Astrocyte (in vitro differentiated cells and primary cell): ENCODE measurements around the gene PPFIBP1. TPM values are rescaled to one million over a fixed set of nuclear protein-coding genes. Genes with fewer than 3 reads are reported as not detected.
A peak's percentile ranks its signal among the peaks of the same experiment; 100 is the strongest.
"Not testable (repeated sequence)": the region's sequence is repeated elsewhere in the genome, so short reads cannot be mapped to it uniquely, and the experiment has no call there.

Experiments
- DNase-seq: peaks from one replicate; pipeline ENCODE4 v3.0.0-alpha.2; 2010; ENCODE audit warnings: low read depth
- FAIRE-seq: peaks from 2 replicates; lab custom pipeline; 2011; peaks lifted over from hg19 to GRCh38; lab: Jason Lieb, UNC
- H2AFZ ChIP-seq: 2 replicates; pipeline ENCODE4 v1.6.0; 2012; ENCODE audit warnings: low read depth, low read length, inconsistent platforms
- H3K27ac ChIP-seq: 2 replicates; pipeline ENCODE4 v1.5.1; 2011; ENCODE audit warnings: low read depth, low read length, inconsistent platforms
- H3K27me3 ChIP-seq: 2 replicates; pipeline ENCODE4 v1.6.0; 2011; ENCODE audit warnings: low read length, inconsistent platforms; ENCODE audit not compliant: insufficient read depth
- H3K36me3 ChIP-seq: 2 replicates; pipeline ENCODE4 v1.5.1; 2011; ENCODE audit warnings: low read length, inconsistent platforms; ENCODE audit not compliant: insufficient read depth
- H3K4me1 ChIP-seq: 2 replicates; pipeline ENCODE4 v1.5.1; 2011; ENCODE audit warnings: low read length, inconsistent platforms; ENCODE audit not compliant: insufficient read depth
- H3K4me2 ChIP-seq: 2 replicates; pipeline ENCODE4 v1.6.0; 2012; ENCODE audit warnings: low read length, inconsistent platforms
- H3K4me3 ChIP-seq: 2 replicates; pipeline ENCODE4 v1.5.1; 2011; ENCODE audit warnings: low read depth, mild to moderate bottlenecking, low read length, inconsistent platforms; ENCODE audit not compliant: insufficient read depth
- H3K79me2 ChIP-seq: 2 replicates; pipeline ENCODE4 v1.6.0; 2012; ENCODE audit warnings: mild to moderate bottlenecking, low read length, inconsistent platforms; ENCODE audit not compliant: insufficient read depth
- H3K9ac ChIP-seq: 2 replicates; pipeline ENCODE4 v1.6.0; 2012; ENCODE audit warnings: mild to moderate bottlenecking, low read length, inconsistent platforms
- H3K9me3 ChIP-seq: 2 replicates; pipeline ENCODE4 v1.5.1; 2012; ENCODE audit warnings: low read depth, mild to moderate bottlenecking, low read length, inconsistent platforms; ENCODE audit not compliant: insufficient read depth
- H4K20me1 ChIP-seq: 2 replicates; pipeline ENCODE4 v1.6.0; 2012; ENCODE audit warnings: low read length, inconsistent platforms; ENCODE audit not compliant: insufficient read depth
- H3K27ac Mint-ChIP-seq: one replicate; pipeline ENCODE4 v1.8.0; 2021; ENCODE audit warnings: mild to moderate bottlenecking, mixed read lengths; ENCODE audit not compliant: unreplicated experiment
- H3K27me3 Mint-ChIP-seq: one replicate; pipeline ENCODE4 v1.8.0; 2021; ENCODE audit warnings: low read depth, mixed read lengths; ENCODE audit not compliant: unreplicated experiment
- H3K36me3 Mint-ChIP-seq: one replicate; pipeline ENCODE4 v1.8.0; 2021; ENCODE audit warnings: low read depth, mixed read lengths; ENCODE audit not compliant: unreplicated experiment
- H3K4me1 Mint-ChIP-seq: one replicate; pipeline ENCODE4 v1.8.0; 2021; ENCODE audit warnings: low read depth, mixed read lengths; ENCODE audit not compliant: unreplicated experiment
- H3K4me3 Mint-ChIP-seq: one replicate; pipeline ENCODE4 v1.8.0; 2021; ENCODE audit warnings: mild to moderate bottlenecking, moderate library complexity, mixed read lengths; ENCODE audit not compliant: unreplicated experiment
- H3K9me3 Mint-ChIP-seq: one replicate; pipeline ENCODE4 v1.8.0; 2021; ENCODE audit warnings: mild to moderate bottlenecking, mixed read lengths; ENCODE audit not compliant: unreplicated experiment
- total RNA-seq: library from RNA; stranded (reverse); gene quantifications from 2 replicates; pipeline ENCODE4 v1.2.1, GENCODE V29; 2021
- TF ChIP-seq, protein P1 (sequence below): IDR thresholded peaks from 2 replicates; pipeline ENCODE4 v1.5.1; 2011; ENCODE audit warnings: low read depth, mild to moderate bottlenecking, inconsistent platforms, low read length, moderate library complexity; ENCODE audit not compliant: insufficient read depth

Gene PPFIBP1
- total RNA-seq, 1 donor from 2014 or later, result 147 TPM

- Mint-ChIP-seq H3K9me3 (no peaks in the 10 kb centered on the region), H3K27ac (no peak overlapping the region), H3K4me3 (no peak overlapping the region), H3K27me3 (no peaks in the 10 kb centered on the region), H3K36me3 (peaks cover 5% of the 10 kb centered on the region), H3K4me1 (peaks cover 13% of the 10 kb centered on the region)
- Histone ChIP-seq H3K27ac (no peak overlapping the region), H2AFZ (no peak overlapping the region), H3K4me3 (no peak overlapping the region), H3K79me2 (peaks cover under 1% of the 10 kb centered on the region), H3K27me3 (no peaks in the 10 kb centered on the region), H3K36me3 (no peaks in the 10 kb centered on the region), H3K9me3 (no peaks in the 10 kb centered on the region), H4K20me1 (no peaks in the 10 kb centered on the region), H3K4me2 (no peak overlapping the region), H3K9ac (no peak overlapping the region), H3K4me1 (no peaks in the 10 kb centered on the region)
- TF ChIP-seq, protein P1, sequence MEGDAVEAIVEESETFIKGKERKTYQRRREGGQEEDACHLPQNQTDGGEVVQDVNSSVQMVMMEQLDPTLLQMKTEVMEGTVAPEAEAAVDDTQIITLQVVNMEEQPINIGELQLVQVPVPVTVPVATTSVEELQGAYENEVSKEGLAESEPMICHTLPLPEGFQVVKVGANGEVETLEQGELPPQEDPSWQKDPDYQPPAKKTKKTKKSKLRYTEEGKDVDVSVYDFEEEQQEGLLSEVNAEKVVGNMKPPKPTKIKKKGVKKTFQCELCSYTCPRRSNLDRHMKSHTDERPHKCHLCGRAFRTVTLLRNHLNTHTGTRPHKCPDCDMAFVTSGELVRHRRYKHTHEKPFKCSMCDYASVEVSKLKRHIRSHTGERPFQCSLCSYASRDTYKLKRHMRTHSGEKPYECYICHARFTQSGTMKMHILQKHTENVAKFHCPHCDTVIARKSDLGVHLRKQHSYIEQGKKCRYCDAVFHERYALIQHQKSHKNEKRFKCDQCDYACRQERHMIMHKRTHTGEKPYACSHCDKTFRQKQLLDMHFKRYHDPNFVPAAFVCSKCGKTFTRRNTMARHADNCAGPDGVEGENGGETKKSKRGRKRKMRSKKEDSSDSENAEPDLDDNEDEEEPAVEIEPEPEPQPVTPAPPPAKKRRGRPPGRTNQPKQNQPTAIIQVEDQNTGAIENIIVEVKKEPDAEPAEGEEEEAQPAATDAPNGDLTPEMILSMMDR, result no peak
- FAIRE-seq, result no peak
- DNase-seq, result no peak
These were observed 115.3 kb downstream of the PPFIBP1 start for GRCh38 chr12:27639265-27639664.

GRCh38 chr12:27640566-27641200, 116.7 kb downstream of the PPFIBP1 start:
- H3K27me3 Mint-ChIP-seq, H3K4me3 ChIP-seq, H2AFZ ChIP-seq, H3K27ac Mint-ChIP-seq, H3K27me3 ChIP-seq, H3K4me1 ChIP-seq, H3K4me2 ChIP-seq, H3K4me3 Mint-ChIP-seq, H3K36me3 Mint-ChIP-seq, H3K9ac ChIP-seq, H3K9me3 Mint-ChIP-seq, H4K20me1 ChIP-seq, H3K79me2 ChIP-seq, FAIRE-seq, H3K36me3 ChIP-seq, H3K9me3 ChIP-seq: not testable (repeated sequence)
- H3K4me1 Mint-ChIP-seq, result peaks cover 13% of the 10 kb centered on the region
- peak; percentile 70 for DNase-seq
- peak overlapping the region; percentile 39 for H3K27ac ChIP-seq

DNA sequence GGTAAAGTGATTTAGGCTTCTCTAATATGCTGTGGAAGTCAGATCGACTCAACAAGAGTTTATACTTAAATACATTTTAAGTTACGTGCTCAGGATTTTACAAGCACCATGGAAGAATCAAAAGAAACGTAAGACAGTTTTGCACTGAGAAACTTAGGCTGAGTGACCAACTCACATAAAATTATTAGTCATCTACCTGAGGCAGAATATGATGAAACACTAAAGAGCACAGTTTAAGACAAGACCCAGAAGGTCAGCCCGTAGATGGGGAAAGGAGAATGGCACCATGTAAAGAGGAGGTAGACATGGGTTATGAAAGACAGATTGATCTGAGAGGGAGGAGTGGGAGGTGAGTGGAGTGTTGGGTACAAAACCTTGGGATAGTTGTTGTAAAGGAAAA, 118.4 kb downstream of the PPFIBP1 start:
- FAIRE-seq, H3K9me3 Mint-ChIP-seq: not testable (repeated sequence)

GRCh38 chr12:27642892-27643291, 118.9 kb downstream of the PPFIBP1 start:
- H3K27me3 ChIP-seq, H3K4me2 ChIP-seq, H3K9me3 ChIP-seq, H3K9ac ChIP-seq, H3K27me3 Mint-ChIP-seq, H3K9me3 Mint-ChIP-seq, H3K36me3 Mint-ChIP-seq, H3K4me1 ChIP-seq, H3K79me2 ChIP-seq, H3K36me3 ChIP-seq, H3K4me3 Mint-ChIP-seq, H4K20me1 ChIP-seq, DNase-seq, H2AFZ ChIP-seq, H3K4me3 ChIP-seq, H3K27ac ChIP-seq: not testable (repeated sequence)
- FAIRE-seq, result peak; percentile 89
- Mint-ChIP-seq H3K27ac (peak overlapping the region; percentile 2), H3K4me1 (peaks cover 13% of the 10 kb centered on the region)

More for the DNA sequence above, 118.4 kb downstream of the PPFIBP1 start:
- H3K27me3 Mint-ChIP-seq, H3K4me3 ChIP-seq, H3K79me2 ChIP-seq, H2AFZ ChIP-seq, H4K20me1 ChIP-seq, H3K9me3 ChIP-seq, H3K9ac ChIP-seq, DNase-seq, H3K36me3 Mint-ChIP-seq, H3K36me3 ChIP-seq, H3K27me3 ChIP-seq, H3K4me2 ChIP-seq, H3K4me3 Mint-ChIP-seq, H3K27ac ChIP-seq, H3K4me1 ChIP-seq: not testable (repeated sequence)
- Mint-ChIP-seq H3K27ac (peak overlapping the region; percentile 2), H3K4me1 (peaks cover 13% of the 10 kb centered on the region)
